GM19452 (cell line): ENCODE results near the gene LYRM4.

Experiments used
- ATAC-seq: cut with Tn5 transposase; IDR thresholded peaks from one replicate; pipeline ENCODE4 v1.9.1; 2021; ENCODE audit not compliant: unreplicated experiment

Gene LYRM4

DNA sequence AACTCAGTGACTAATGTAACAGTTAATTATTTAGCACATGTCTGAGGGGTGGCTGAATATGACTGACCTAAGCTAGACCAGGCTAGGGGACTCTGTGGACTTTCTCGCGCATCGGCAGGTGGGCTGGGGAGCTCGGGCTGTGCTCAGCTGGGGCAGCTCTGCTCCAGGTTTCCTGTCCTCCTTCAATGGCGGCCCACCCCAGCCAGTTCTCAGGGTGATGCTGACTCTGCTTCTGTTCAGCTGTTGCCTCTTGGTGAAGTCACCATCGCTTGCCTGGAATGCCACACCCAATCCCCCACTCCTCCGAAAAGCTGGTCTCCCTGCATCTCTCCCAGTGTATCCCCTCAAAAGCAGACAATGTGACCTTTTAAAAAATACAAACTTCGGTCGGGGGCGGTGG, 155.6 kb downstream of the LYRM4 start:
- ATAC-seq, result no peak

- ATAC-seq, result no peak
Observed at GRCh38 chr6:5104667-5105066, 156.1 kb downstream of the LYRM4 start.

- ATAC-seq, result no peak
Observed at GRCh38 chr6:5103250-5103649, 157.5 kb downstream of the LYRM4 start.

DNA sequence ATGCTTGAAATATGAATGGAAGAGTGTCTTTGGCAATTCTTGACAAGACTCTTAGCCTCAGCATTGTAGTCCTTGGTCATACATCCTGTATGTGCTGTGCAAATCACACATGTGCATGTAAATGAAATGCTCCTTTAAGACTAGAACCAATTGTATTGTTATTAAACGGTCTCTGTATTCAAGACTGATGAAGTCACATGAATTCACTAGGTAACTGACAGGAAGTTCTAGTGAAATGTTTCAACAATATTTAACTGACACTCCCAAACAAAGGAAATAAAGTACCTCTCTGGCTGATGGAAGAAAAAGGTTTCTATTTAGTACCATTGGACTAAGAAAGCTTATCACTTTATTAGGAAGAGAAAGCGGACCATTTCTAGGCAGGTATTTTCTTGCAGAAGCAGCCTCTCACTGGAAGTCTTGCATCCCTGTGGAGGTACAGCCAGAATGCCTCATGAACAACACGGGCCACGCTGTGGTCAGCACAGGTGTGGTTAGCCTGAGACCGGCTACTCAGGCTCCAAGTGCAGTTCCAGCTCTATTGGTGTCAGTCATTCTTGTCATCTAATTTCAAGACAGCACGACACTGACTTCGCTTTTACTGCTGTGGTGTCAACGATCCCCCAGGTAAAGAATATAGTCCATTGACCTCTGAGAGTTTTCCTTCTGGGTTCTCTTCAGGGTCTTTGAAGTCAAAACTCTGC, 158.3 kb downstream of the LYRM4 start:
- no peak for ATAC-seq

DNA sequence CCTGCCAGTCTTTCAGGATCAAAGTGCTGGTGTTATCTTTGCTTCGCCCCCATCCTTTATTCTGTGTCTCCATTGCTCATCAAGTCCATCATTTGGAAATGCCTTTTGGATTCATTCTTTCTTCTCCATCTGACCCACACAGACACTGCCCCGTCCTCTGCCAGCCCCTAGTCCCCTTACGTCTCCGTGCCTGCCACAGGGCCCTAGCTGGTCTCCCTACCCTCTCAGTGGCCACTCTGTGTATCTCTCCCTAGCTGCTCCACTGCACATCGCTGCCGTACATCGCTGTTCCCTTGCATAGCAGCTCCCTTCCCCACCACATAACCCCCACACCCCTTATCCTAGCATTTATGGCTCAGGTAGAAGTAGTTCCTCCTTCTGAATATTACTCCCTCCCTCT, 159.9 kb downstream of the LYRM4 start:
- ATAC-seq, result no peak

- no peak for ATAC-seq
Observed at GRCh38 chr6:5099537-5099936, 161.2 kb downstream of the LYRM4 start.

DNA sequence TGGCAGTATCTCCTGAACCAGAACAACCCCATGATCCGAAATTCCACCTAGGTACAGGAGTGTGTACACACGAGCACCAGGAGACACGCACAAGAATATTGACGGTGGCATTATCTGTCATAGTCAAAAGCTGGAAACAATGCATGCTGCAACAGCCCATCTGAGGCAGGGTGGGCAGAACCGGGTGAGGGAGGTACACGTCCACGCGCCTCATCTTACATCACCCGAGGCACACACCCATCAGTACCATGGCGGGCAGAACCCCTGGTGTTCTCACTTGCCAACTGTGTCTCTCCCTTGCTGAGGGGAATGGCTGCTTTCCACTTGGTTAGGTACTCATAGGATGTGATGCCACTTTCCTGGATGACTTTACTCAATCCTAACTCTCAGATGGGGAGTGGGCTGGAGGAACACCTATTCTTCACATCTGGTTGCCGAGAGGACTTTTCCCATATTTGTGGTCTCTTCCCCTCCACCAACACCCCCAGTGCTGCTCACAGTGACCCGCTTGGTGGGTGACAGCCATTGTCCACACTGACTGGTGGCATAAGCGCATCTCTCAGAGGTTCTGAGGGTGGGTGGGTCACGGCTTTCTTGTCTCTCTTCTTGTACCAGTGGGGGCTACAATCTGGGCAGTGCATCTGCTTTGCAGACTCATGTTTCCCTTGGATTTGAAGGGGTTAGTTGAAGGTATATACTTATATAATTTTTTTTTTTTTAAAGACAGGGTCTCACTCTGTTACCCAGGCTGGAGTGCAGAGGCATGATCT, 162.1 kb downstream of the LYRM4 start:
- ATAC-seq, result no peak

DNA sequence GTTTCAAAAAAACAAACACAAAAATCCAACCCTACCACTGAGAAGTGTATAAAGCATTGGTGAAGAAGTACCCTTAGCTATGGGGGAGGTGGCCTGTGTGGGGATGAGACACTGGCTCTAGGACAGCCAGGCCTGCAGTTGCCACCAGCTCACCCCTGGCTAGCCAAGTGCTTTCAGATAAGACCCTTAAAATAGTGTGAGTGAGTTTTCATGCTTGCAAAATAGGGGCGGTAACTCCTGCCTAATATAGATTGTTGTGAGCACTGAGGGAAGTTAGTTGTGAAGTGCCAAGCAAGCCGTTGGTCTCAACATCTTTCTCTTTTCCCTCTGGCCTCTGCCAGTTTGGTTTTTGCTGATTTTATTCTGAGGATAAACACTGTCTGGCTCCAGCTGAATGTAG, 164.3 kb downstream of the LYRM4 start:
- no peak for ATAC-seq

DNA sequence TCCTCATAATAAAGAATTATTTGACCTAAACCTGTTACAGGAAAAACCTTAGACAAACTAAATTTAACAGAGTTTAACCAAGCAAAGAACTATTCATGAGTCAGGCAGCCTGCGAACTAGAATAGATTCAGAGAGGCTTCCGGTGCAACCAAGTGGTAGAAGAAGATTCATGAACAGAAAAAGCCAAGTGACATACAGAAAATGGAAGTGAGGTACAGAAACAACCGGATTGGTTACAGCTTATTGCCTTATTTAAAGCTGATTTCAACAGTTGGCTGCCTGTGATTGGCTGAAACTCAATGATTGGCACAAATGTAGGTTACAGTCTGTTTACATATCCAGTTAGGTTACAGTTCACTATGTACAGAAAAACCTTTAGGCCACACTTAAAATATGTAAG, 165.5 kb downstream of the LYRM4 start:
- ATAC-seq, result peak; percentile 79

DNA sequence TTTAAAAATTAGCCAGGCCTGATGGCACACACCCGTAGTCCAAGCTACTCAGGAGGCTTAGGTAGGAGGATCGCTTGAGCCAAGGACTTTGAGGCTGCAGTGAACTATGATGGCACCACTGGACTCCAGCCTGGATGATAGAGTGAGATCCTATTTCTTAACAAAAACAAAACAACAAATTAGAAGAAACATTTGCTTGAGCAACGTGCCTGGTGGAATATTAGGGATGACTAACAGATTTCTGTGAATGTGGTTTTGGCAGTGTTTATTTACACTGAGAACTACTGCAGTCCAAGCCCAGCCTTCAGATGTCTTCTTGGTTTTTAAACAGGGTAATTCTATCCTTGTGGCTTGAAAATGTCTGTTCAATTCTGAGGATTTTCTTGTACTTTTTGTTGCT, 166.4 kb downstream of the LYRM4 start:
- ATAC-seq, result no peak

- no peak for ATAC-seq
Observed at GRCh38 chr6:5093231-5094015, 167.3 kb downstream of the LYRM4 start.

DNA sequence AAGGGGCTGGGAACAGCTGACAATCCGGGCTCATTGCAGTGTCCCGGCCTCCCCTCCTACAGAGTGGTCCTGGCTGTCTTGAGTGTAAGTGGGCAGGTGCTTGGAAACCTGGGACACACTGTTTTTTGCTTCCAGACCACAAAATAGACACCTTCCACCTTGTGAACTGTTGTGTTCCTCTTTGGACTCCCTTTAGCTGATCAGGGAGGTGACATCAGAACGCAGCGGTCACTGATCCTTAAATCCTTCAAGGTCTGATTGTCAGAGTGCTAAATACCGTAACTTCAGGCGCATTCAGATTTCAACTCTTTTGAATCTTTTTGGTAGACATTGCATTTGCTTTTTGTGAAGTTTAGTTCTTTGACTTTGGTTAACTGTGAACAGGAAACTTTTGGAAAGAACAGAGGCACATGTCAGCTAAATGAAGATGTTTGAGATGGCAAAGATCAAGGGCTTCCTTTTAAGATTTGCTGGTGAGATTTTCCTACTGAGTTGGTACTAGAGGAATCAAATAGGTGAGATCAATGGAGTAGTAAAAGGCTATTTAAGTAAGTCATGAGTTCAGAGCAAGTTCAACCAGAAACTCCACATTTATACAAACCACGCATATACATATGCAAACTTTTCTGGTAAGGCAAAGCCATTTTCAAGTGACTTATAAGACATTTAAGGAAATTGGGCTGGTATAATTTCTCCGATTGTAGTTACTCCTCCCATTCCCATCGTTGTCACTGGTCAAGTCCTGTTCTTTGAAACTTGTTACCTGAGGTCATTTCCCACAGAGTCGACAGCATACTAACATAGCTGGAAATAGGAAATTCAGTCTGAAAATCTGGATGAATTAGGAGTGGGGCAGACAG, 169.3 kb downstream of the LYRM4 start:
- ATAC-seq, result no peak

GRCh38 chr6:5090603-5091002, 170.1 kb downstream of the LYRM4 start:
- ATAC-seq, result no peak

DNA sequence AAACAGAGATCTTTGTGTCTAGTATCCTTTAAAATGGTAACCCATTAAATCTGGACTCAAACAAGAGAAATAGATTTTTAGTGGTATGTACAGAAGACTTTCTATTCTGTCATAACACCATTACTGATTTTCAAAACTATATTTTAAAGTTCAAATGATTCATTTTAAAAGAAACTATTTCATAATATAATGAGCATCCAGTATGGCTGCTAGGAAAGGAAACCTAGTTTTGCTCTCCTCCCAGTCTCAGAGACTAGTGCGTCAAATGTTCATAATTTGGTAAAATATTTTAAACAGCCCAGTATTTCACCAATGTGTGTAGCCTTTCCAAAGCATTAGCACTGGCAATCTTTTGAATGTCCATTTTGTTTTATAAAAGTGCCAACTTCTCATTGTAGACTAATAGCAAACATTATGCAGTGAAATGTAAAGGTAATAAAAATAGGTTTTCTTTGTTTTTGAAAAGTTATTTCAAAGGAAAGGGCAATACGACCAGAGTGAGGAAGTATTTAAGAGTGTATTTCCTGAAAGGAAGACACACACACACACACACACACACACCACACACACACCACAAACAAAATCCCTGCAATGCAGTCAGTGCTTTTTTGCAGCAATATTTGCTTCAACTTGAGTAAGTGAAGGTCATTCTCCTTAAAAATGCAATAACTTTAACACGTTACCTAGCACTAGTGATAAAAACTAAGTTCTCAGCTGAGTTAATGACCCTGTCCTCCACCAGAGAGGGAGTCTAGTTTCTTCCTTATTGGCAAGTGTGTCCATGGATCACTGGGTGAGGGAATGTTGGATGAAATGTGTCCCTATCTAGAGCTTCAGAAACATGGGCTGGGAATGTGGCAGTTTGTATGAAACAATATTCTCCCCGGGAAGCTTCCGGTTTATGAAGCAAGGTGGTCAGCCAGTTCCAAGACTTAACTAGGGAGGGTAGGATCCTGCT, 171.0 kb downstream of the LYRM4 start:
- ATAC-seq, result no peak

DNA sequence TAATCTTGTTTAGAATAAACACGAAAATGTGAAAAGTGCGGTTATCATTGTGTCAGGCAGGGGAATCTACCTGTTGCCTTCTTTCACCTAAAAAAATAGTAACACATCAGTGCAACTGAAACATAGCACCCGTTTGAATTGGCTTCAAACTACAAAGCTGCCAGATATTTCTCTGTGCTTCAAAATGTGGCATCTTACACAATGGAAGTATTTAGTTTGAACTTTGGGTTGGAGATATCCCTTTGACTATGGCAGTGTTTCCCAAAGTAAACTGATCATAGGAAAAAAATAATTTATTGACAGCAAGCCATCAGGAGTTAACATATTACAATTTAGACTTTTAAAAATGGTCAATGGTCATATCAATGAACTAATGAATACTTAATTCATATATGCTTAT, 172.0 kb downstream of the LYRM4 start:
- ATAC-seq, result no peak

- no peak for ATAC-seq
Observed at GRCh38 chr6:5087389-5087788, 173.4 kb downstream of the LYRM4 start.

DNA sequence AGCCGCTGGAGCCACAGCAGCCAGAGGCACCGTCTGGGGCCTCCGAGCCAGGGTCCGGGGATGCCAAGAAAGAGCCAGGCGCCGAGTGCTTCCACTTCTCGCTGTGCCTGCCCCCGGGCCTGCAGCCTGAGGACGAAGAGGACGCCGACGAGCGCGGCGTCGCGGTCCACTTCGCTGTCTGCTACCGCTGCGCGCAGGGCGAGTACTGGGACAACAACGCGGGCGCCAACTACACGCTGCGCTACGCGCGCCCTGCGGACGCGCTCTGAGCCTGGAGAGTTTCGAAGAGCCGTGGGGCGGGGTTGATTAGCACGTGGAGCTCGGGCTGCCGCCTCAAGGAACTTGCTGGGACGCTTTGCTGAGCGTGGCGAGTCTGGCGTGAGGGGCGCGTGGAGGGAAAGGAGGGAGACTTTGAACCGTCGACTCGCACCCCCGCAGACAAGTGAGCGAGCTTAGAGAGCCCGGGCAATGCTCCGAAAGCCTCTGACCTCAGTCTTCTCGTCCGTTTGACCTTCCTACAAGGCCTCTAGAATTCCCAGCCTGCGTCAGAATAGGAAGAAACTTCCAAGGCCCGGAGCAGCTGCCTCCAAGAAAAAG, 174.4 kb downstream of the LYRM4 start:
- ATAC-seq, result no peak

DNA sequence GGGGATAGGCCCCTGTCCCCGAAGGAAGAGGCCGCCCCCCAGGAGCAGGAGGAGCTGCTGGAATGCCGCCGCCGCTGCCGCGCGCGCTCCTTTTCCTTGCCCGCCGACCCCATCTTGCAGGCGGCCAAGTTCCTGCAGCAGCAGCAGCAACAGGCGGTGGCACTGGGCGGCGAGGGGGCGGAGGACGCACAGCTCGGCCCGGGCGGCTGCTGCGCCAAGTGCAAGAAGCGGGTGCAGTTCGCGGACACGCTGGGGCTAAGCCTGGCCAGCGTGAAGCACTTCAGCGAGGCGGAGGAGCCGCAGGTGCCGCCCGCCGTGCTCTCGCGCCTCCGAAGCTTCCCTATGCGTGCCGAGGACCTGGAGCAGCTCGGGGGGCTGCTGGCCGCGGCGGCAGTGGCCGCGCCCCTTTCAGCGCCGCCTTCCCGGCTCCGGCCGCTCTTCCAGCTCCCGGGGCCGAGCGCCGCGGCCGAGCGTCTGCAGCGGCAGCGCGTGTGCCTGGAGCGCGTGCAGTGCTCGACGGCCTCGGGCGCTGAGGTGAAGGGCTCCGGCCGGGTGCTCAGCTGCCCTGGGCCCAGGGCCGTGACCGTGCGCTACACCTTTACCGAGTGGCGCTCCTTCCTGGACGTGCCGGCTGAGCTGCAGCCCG, 175.0 kb downstream of the LYRM4 start:
- ATAC-seq, result peak; percentile 39
